KOPT-K1 (cell line): ENCODE data around the gene BRWD1.

Experiments
- H3K27ac ChIP-seq: fragments of 200-600 bp; sonication (generic); 2 replicates; pipeline ENCODE4 v1.5.1; 2016; ENCODE audit warnings: antibody characterized with exemption, mild to moderate bottlenecking, low read depth, low read length; ENCODE audit not compliant: poor library complexity, severe bottlenecking
- H3K36me3 ChIP-seq: fragments of 200-600 bp; sonication (generic); 2 replicates; pipeline ENCODE4 v1.5.1; 2017; ENCODE audit warnings: antibody characterized with exemption, mild to moderate bottlenecking, low read length, moderate library complexity; ENCODE audit not compliant: insufficient read depth
- H3K9me3 ChIP-seq: fragments of 200-600 bp; sonication (generic); 2 replicates; pipeline ENCODE4 v1.5.1; 2017; ENCODE audit warnings: antibody characterized with exemption, low read length, mild to moderate bottlenecking; ENCODE audit not compliant: insufficient read depth, poor library complexity, severe bottlenecking

The BRWD1 gene

GRCh38 chr21:39313571-39314142 is at the start of gene BRWD1:
Gene BRWD1 (minus strand): TSS chr21:39313632. CDS start chr21:39313491, 141 bp downstream.
- Histone ChIP-seq H3K9me3 (no peaks in the 10 kb centered on the region), H3K36me3 (peaks cover 30% of the 10 kb centered on the region), H3K27ac (peak within 1 kb of the TSS; percentile 96)

GRCh38 chr21:39362733-39363132 is 49.3 kb upstream of the BRWD1 start:
- Histone ChIP-seq H3K27ac (no peak overlapping the region), H3K9me3 (peaks cover 8% of the 10 kb centered on the region)

GRCh38 chr21:39359382-39359781 is 46.0 kb upstream of the BRWD1 start:
- Histone ChIP-seq H3K36me3 (no peaks in the 10 kb centered on the region), H3K9me3 (no peaks in the 10 kb centered on the region), H3K27ac (no peak overlapping the region)

More at GRCh38 chr21:39362733-39363132, 49.3 kb upstream of the BRWD1 start:
- no peaks in the 10 kb centered on the region for H3K36me3 ChIP-seq

GRCh38 chr21:39353295-39353694 is 39.9 kb upstream of the BRWD1 start:
- no peak overlapping the region for H3K27ac ChIP-seq
- no peaks in the 10 kb centered on the region for H3K9me3 ChIP-seq
- no peaks in the 10 kb centered on the region for H3K36me3 ChIP-seq

GRCh38 chr21:39350094-39351005 is 36.9 kb upstream of the BRWD1 start:
- Histone ChIP-seq H3K36me3 (peaks cover 26% of the 10 kb centered on the region), H3K9me3 (no peaks in the 10 kb centered on the region), H3K27ac (peak overlapping the region; percentile 89)

- Histone ChIP-seq H3K27ac (peak overlapping the region; percentile 89), H3K36me3 (peaks cover 35% of the 10 kb centered on the region), H3K9me3 (no peaks in the 10 kb centered on the region)
Observed at GRCh38 chr21:39349211-39350093, 36.0 kb upstream of the BRWD1 start.

GRCh38 chr21:39348355-39349210 is 35.2 kb upstream of the BRWD1 start, which contains the start of gene HMGN1:
Gene HMGN1 (minus strand): TSS chr21:39349088. CDS start chr21:39348917, 171 bp downstream.
- Histone ChIP-seq H3K36me3 (peaks cover 43% of the 10 kb centered on the region), H3K27ac (peak within 1 kb of the TSS; percentile 95), H3K9me3 (no peaks in the 10 kb centered on the region)

GRCh38 chr21:39348040-39348354 is 34.6 kb upstream of the BRWD1 start:
- Histone ChIP-seq H3K27ac (peak overlapping the region; percentile 95), H3K36me3 (peaks cover 48% of the 10 kb centered on the region), H3K9me3 (no peaks in the 10 kb centered on the region)

- H3K27ac ChIP-seq: peak overlapping the region; percentile 95
- peaks cover 53% of the 10 kb centered on the region for H3K36me3 ChIP-seq
- H3K9me3 ChIP-seq: no peaks in the 10 kb centered on the region
Observed at GRCh38 chr21:39347537-39347936, 34.1 kb upstream of the BRWD1 start.

- peak overlapping the region; percentile 95 for H3K27ac ChIP-seq
- H3K36me3 ChIP-seq: peaks cover 60% of the 10 kb centered on the region
Observed at GRCh38 chr21:39346671-39347331, 33.4 kb upstream of the BRWD1 start.

GRCh38 chr21:39346206-39346605 is 32.8 kb upstream of the BRWD1 start:
- Histone ChIP-seq H3K9me3 (no peaks in the 10 kb centered on the region), H3K36me3 (peaks cover 66% of the 10 kb centered on the region), H3K27ac (no peak overlapping the region)

More at GRCh38 chr21:39346671-39347331, 33.4 kb upstream of the BRWD1 start:
- no peaks in the 10 kb centered on the region for H3K9me3 ChIP-seq

GRCh38 chr21:39345440-39345839 is 32.0 kb upstream of the BRWD1 start:
- peaks cover 74% of the 10 kb centered on the region for H3K36me3 ChIP-seq
- H3K27ac ChIP-seq: no peak overlapping the region
- H3K9me3 ChIP-seq: no peaks in the 10 kb centered on the region

- Histone ChIP-seq H3K36me3 (peaks cover 78% of the 10 kb centered on the region), H3K27ac (no peak overlapping the region), H3K9me3 (no peaks in the 10 kb centered on the region)
Observed at GRCh38 chr21:39344848-39345247, 31.4 kb upstream of the BRWD1 start.
